Measurements from ENCODE around the gene DUSP5.

The DUSP5 gene

GRCh38 chr10:110560012-110560411, 62.3 kb downstream of the DUSP5 start:
- no peaks in the 10 kb centered on the region for H3K9me3 ChIP-seq (ENCODE audit: control insufficient read depth, insufficient read depth, low read depth, low read length)
- ChIA-PET CTCF (interaction anchor here (0.5 to 2.9 kb wide), 7 partner anchors 9 to 1560 kb away, joined by 3 to 10 read pairs (median 3); no protein-coding TSS in a partner anchor), POLR2A (no interaction called here)
- no peak overlapping the region for H3K4me3 ChIP-seq (ENCODE audit: low read depth, low read length)
- H3K4me1 ChIP-seq (ENCODE audit: control insufficient read depth, insufficient read depth, low read length), result no peaks in the 10 kb centered on the region
- H3K36me3 ChIP-seq (ENCODE audit: control insufficient read depth in 2 of 2, insufficient read depth in 1 of 2, low read length in 2 of 2), result no peaks in the 10 kb centered on the region
- no peak overlapping the region for H3K27ac ChIP-seq (ENCODE audit: extremely low read depth, low read depth, low read length)
- TF ChIP-seq ZNF121 (tag by site-specific recombination; IDR thresholded peaks at IDR 0.05) (peak; percentile 60), KLF10 (tag by site-specific recombination; IDR thresholded peaks at IDR 0.05) (no peak)
